ENCODE measurements around the gene ADAP1.

The ADAP1 gene

GRCh38 chr7:889391-889790, 65.1 kb downstream of the ADAP1 start:
- no peak for FAIRE-seq

- FAIRE-seq = no peak
Observed at GRCh38 chr7:889025-889390, 65.5 kb downstream of the ADAP1 start.

- no peak for FAIRE-seq
Observed at GRCh38 chr7:888081-889024, 66.1 kb downstream of the ADAP1 start.

- FAIRE-seq = no peak
Observed at GRCh38 chr7:887488-887820, 67.0 kb downstream of the ADAP1 start.

- FAIRE-seq = no peak
Observed at GRCh38 chr7:886626-887487, 67.6 kb downstream of the ADAP1 start.

GRCh38 chr7:885893-886625, 68.4 kb downstream of the ADAP1 start:
- FAIRE-seq = no peak

- no peak for FAIRE-seq
Observed at GRCh38 chr7:885261-885892, 69.1 kb downstream of the ADAP1 start.

GRCh38 chr7:884191-885003, 70.1 kb downstream of the ADAP1 start:
- FAIRE-seq = no peak

GRCh38 chr7:883055-884021, 71.1 kb downstream of the ADAP1 start:
- no peak for FAIRE-seq

- FAIRE-seq = no peak
Observed at GRCh38 chr7:882336-883035, 72.0 kb downstream of the ADAP1 start.

GRCh38 chr7:881441-882234, 72.8 kb downstream of the ADAP1 start:
- FAIRE-seq = no peak

- no peak for FAIRE-seq
Observed at GRCh38 chr7:880450-880849, 74.0 kb downstream of the ADAP1 start.

- FAIRE-seq = no peak
Observed at GRCh38 chr7:879706-880105, 74.8 kb downstream of the ADAP1 start.

- no peak for FAIRE-seq
Observed at GRCh38 chr7:879093-879492, 75.4 kb downstream of the ADAP1 start.

GRCh38 chr7:877312-878232, 76.9 kb downstream of the ADAP1 start:
- no peak for FAIRE-seq

GRCh38 chr7:876972-877311, 77.5 kb downstream of the ADAP1 start:
- no peak for FAIRE-seq

GRCh38 chr7:876077-876971, 78.2 kb downstream of the ADAP1 start, which contains the start of gene GET4:
TSS of gene GET4 (plus strand) at chr7:876554. CDS start at chr7:876646, 92 bp downstream.
- no peak for FAIRE-seq
